DND-41 (cell line): ENCODE results near the gene TRIM56.

Experiments
- ATAC-seq: fragments of 200-7000 bp; cut with Tn5 transposase; 3 replicates; pipeline ENCODE4 v1.9.1; 2021; ENCODE audit warnings: low read depth; ENCODE audit not compliant: insufficient read depth
- DNase-seq: peaks from one replicate; pipeline ENCODE4 v3.0.0-alpha.2; 2020
- H2AFZ ChIP-seq: 2 replicates; pipeline ENCODE4 v1.6.0; 2012; ENCODE audit warnings: low read depth, low read length
- H3K27ac ChIP-seq: 2 replicates; pipeline ENCODE4 v1.5.1; 2012; ENCODE audit warnings: low read length, inconsistent platforms
- H3K27me3 ChIP-seq: fragments of 200-600 bp; sonication (generic); 2 replicates; pipeline ENCODE4 v1.6.0; 2012; ENCODE audit warnings: low read length, mild to moderate bottlenecking, inconsistent platforms; ENCODE audit not compliant: insufficient read depth, poor library complexity
- H3K36me3 ChIP-seq: 2 replicates; pipeline ENCODE4 v1.5.1; 2012; ENCODE audit warnings: low read length, inconsistent platforms; ENCODE audit not compliant: insufficient read depth
- H3K4me1 ChIP-seq: 2 replicates; pipeline ENCODE4 v1.5.1; 2012; ENCODE audit warnings: mild to moderate bottlenecking, low read length; ENCODE audit not compliant: insufficient read depth
- H3K4me2 ChIP-seq: 2 replicates; pipeline ENCODE4 v1.6.0; 2012; ENCODE audit warnings: mild to moderate bottlenecking, moderate library complexity, low read length, inconsistent platforms; ENCODE audit not compliant: insufficient read depth
- H3K4me3 ChIP-seq, 2 experiments: fragments of 200-600 bp in 1 of 2; shearing (Covaris generic) in 1 of 2; 2 replicates each; pipeline ENCODE4 v1.5.1; 2012 to 2016; ENCODE audit warnings: inconsistent platforms in 2 of 2, low read length in 2 of 2, mild to moderate bottlenecking in 2 of 2, low read depth in 1 of 2, moderate library complexity in 1 of 2
- H3K79me2 ChIP-seq: 2 replicates; pipeline ENCODE4 v1.6.0; 2012; ENCODE audit warnings: low read length, inconsistent platforms; ENCODE audit not compliant: insufficient read depth
- H3K9ac ChIP-seq: 2 replicates; pipeline ENCODE4 v1.6.0; 2012; ENCODE audit warnings: low read depth, mild to moderate bottlenecking, inconsistent platforms, low read length, moderate library complexity
- H3K9me3 ChIP-seq: 2 replicates; pipeline ENCODE4 v1.5.1; 2012; ENCODE audit warnings: low read length, moderate library complexity, mild to moderate bottlenecking, inconsistent platforms; ENCODE audit not compliant: insufficient read depth, severe bottlenecking
- H4K20me1 ChIP-seq: 2 replicates; pipeline ENCODE4 v1.6.0; 2012; ENCODE audit warnings: low read length; ENCODE audit not compliant: insufficient read depth
- CTCF ChIP-seq: IDR thresholded peaks from 2 replicates; pipeline ENCODE4 v1.5.1; 2012; ENCODE audit warnings: borderline replicate concordance, low read length, moderate library complexity, mild to moderate bottlenecking; ENCODE audit not compliant: poor library complexity, severe bottlenecking; ENCODE audit errors: extremely low read depth
- EZH2 ChIP-seq: IDR thresholded peaks from 3 replicates; pipeline ENCODE4 v1.6.1; 2012; ENCODE audit warnings: borderline replicate concordance, low read depth, mild to moderate bottlenecking, moderate library complexity, low read length, inconsistent platforms; ENCODE audit not compliant: severe bottlenecking

The TRIM56 gene

GRCh38 chr7:101114492-101114891, 29.2 kb downstream of the TRIM56 start:
- H4K20me1 ChIP-seq: no peaks in the 10 kb centered on the region
- no peak overlapping the region for H3K4me2 ChIP-seq
- H3K27me3 ChIP-seq: no peaks in the 10 kb centered on the region
- no peak overlapping the region for H2AFZ ChIP-seq
- no peak for ATAC-seq
- H3K9me3 ChIP-seq: no peaks in the 10 kb centered on the region
- no peak for DNase-seq
- H3K79me2 ChIP-seq: no peaks in the 10 kb centered on the region
- no peak overlapping the region for H3K4me3 ChIP-seq
- H3K4me1 ChIP-seq: no peaks in the 10 kb centered on the region
- no peak overlapping the region for H3K27ac ChIP-seq
- H3K9ac ChIP-seq: no peak overlapping the region
- H3K36me3 ChIP-seq: no peaks in the 10 kb centered on the region
- TF ChIP-seq CTCF: no peak
- no peak for TF ChIP-seq EZH2

- Histone ChIP-seq H4K20me1 (no peaks in the 10 kb centered on the region), H3K36me3 (no peaks in the 10 kb centered on the region), H3K4me1 (no peaks in the 10 kb centered on the region), H3K4me3 (no peak overlapping the region), H2AFZ (no peak overlapping the region), H3K4me2 (no peak overlapping the region), H3K79me2 (no peaks in the 10 kb centered on the region), H3K27ac (no peak overlapping the region), H3K9me3 (no peaks in the 10 kb centered on the region), H3K9ac (no peak overlapping the region), H3K27me3 (no peaks in the 10 kb centered on the region)
- TF ChIP-seq EZH2 (no peak), CTCF (no peak)
- DNase-seq (no peak), ATAC-seq (no peak)
Measured at GRCh38 chr7:101115215-101115614, 29.9 kb downstream of the TRIM56 start.

- DNase-seq (no peak), ATAC-seq (no peak)
- Histone ChIP-seq H3K9me3 (no peaks in the 10 kb centered on the region), H3K79me2 (no peaks in the 10 kb centered on the region), H3K36me3 (no peaks in the 10 kb centered on the region), H3K4me1 (no peaks in the 10 kb centered on the region), H3K9ac (no peak overlapping the region), H3K27me3 (no peaks in the 10 kb centered on the region), H3K4me3 (no peak overlapping the region), H3K4me2 (no peak overlapping the region), H2AFZ (no peak overlapping the region), H4K20me1 (no peaks in the 10 kb centered on the region), H3K27ac (no peak overlapping the region)
- TF ChIP-seq CTCF: no peak
- TF ChIP-seq EZH2: no peak
Measured at GRCh38 chr7:101116898-101117297, 31.6 kb downstream of the TRIM56 start.

- no peak for ATAC-seq
Measured at GRCh38 chr7:101118856-101119255, 33.6 kb downstream of the TRIM56 start.

More at GRCh38 chr7:101118856-101119255, 33.6 kb downstream of the TRIM56 start:
- Histone ChIP-seq H3K4me1 (no peaks in the 10 kb centered on the region), H3K4me2 (no peak overlapping the region), H3K79me2 (no peaks in the 10 kb centered on the region), H3K36me3 (no peaks in the 10 kb centered on the region), H4K20me1 (no peaks in the 10 kb centered on the region), H3K4me3 (no peak overlapping the region), H3K9me3 (no peaks in the 10 kb centered on the region), H3K27me3 (no peaks in the 10 kb centered on the region), H3K27ac (no peak overlapping the region), H2AFZ (no peak overlapping the region), H3K9ac (no peak overlapping the region)
- TF ChIP-seq CTCF: no peak
- TF ChIP-seq EZH2: no peak
- DNase-seq: no peak
